Right lobe of liver (tissue), 4 donors: Measurements from ENCODE around the gene RERE.

Source experiments
- POLR2A ChIP-seq: fragments of 450-650 bp; IDR thresholded peaks from one replicate; pipeline ENCODE4 v1.6.1; 2017; ENCODE audit warnings: antibody characterized with exemption, mild to moderate bottlenecking
- TF ChIP-seq, protein P1 (sequence below), 4 donors: fragments of 200-600 bp in 3 of 4; fragments of 450-650 bp in 1 of 4; IDR thresholded peaks; one replicate each; pipeline versions ENCODE4 v1.5.1 to v1.8.0; 2016 to 2022; ENCODE audit warnings: antibody characterized with exemption in 4 of 4, mild to moderate bottlenecking in 2 of 4
- donor health status: DM: no; HTN: no; CAD: no.
- donor health status: DM: no; HTN: no; CAD: no.
- donor health status: DM: no; HTN: yes; CAD: no.

DNA sequence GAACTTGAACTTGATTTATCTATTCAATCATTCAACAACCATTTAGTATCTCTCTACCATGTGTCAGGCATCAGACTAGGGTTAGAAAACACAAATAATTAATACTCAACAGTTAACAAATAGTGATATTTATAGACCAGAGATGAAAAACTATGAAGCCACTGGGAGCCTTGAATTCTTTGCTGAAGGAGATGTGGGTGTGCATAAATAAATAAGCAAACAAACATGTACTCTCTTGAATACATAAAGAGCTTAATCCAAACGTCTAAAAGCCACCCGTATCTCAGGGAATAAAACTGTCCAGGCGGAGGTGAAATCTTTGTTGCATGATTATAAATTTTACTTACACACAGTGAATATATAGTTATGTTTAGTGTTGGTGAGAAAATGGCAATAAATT is 333.9 kb downstream of the RERE start:
- TF ChIP-seq, protein P1, sequence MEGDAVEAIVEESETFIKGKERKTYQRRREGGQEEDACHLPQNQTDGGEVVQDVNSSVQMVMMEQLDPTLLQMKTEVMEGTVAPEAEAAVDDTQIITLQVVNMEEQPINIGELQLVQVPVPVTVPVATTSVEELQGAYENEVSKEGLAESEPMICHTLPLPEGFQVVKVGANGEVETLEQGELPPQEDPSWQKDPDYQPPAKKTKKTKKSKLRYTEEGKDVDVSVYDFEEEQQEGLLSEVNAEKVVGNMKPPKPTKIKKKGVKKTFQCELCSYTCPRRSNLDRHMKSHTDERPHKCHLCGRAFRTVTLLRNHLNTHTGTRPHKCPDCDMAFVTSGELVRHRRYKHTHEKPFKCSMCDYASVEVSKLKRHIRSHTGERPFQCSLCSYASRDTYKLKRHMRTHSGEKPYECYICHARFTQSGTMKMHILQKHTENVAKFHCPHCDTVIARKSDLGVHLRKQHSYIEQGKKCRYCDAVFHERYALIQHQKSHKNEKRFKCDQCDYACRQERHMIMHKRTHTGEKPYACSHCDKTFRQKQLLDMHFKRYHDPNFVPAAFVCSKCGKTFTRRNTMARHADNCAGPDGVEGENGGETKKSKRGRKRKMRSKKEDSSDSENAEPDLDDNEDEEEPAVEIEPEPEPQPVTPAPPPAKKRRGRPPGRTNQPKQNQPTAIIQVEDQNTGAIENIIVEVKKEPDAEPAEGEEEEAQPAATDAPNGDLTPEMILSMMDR (IDR thresholded peaks at IDR 0.05) = no peak
- no peak for TF ChIP-seq POLR2A
